ENCODE results near the gene RAB3GAP1.

GRCh38 chr2:135152361-135152760 is 100.3 kb downstream of the RAB3GAP1 start:
- TF ChIP-seq CTCF (conservative IDR thresholded peaks at IDR 0.05; ENCODE audit: low read depth, low read length) (no peak), EZH2 (IDR thresholded peaks at IDR 0.05; ENCODE audit: borderline replicate concordance, low read depth, low read length, poor library complexity, severe bottlenecking) (no peak)
